Endothelial cell (in vitro differentiated cells): ENCODE measurements around the gene XK. TPM values are rescaled to one million over a fixed set of nuclear protein-coding genes. Genes with fewer than 3 reads are reported as not detected.
"Not testable (repeated sequence)": the region's sequence is repeated elsewhere in the genome, so short reads cannot be mapped to it uniquely, and the experiment has no call there.

ENCODE experiments used
- DNase-seq: peaks from one replicate; pipeline ENCODE4 v3.0.0; 2021; ENCODE audit warnings: low spot score
- H3K27ac Mint-ChIP-seq: one replicate; pipeline ENCODE4 v1.8.0; 2021; ENCODE audit warnings: mixed read lengths, inconsistent platforms; ENCODE audit not compliant: unreplicated experiment
- H3K27me3 Mint-ChIP-seq: one replicate; pipeline ENCODE4 v1.8.0; 2021; ENCODE audit warnings: mild to moderate bottlenecking, moderate library complexity, mixed read lengths, inconsistent platforms; ENCODE audit not compliant: unreplicated experiment
- H3K36me3 Mint-ChIP-seq: one replicate; pipeline ENCODE4 v1.8.0; 2021; ENCODE audit warnings: mild to moderate bottlenecking, low read depth, mixed read lengths, inconsistent platforms; ENCODE audit not compliant: unreplicated experiment
- H3K4me1 Mint-ChIP-seq: one replicate; pipeline ENCODE4 v1.8.0; 2021; ENCODE audit warnings: mild to moderate bottlenecking, mixed read lengths, inconsistent platforms; ENCODE audit not compliant: unreplicated experiment
- H3K4me3 Mint-ChIP-seq: one replicate; pipeline ENCODE4 v1.8.0; 2021; ENCODE audit warnings: mild to moderate bottlenecking, mixed read lengths, inconsistent platforms; ENCODE audit not compliant: unreplicated experiment
- H3K9me3 Mint-ChIP-seq: one replicate; pipeline ENCODE4 v1.8.0; 2021; ENCODE audit warnings: mixed read lengths, inconsistent platforms; ENCODE audit not compliant: unreplicated experiment
- CTCF ChIP-seq: fragments of 200-600 bp; sonication (generic); IDR thresholded peaks from one replicate; pipeline ENCODE4 v1.5.0; 2021; ENCODE audit warnings: antibody characterized with exemption; ENCODE audit not compliant: unreplicated experiment
- total RNA-seq: library from RNA; stranded (reverse); fragmentation: NEBNext Ultra II Directional; extraction: Animal tissue kit (Norgen Biotek cat#: 25700); gene quantifications from one replicate; pipeline ENCODE4 v1.2.1, GENCODE V29; 2021; ENCODE audit not compliant: unreplicated experiment

XK gene
- total RNA-seq, 1 donor from 2014 or later: 0.31 TPM

DNA sequence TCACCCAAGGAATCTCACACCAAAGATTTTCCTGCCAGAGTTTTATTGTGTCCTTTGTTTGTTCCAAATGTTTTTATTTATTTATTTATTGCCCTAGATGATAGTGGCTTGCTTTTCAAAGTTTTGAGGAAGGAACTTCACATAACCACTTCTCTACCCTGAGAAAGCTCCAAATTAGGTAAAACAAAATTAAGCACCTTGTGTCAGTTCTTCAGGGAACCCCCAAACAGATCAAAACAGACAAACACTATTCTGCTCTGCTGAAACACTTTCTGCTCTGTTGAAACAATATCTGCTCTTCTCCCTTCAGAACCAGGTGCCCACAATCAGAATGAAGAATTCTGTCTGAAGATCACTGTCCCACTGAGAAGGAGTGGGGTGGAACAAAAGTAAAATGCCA is 77.8 kb downstream of the XK start:
- no peaks in the 10 kb centered on the region for H3K4me1 Mint-ChIP-seq
- no peak overlapping the region for H3K4me3 Mint-ChIP-seq
- no peak for DNase-seq
- H3K9me3 Mint-ChIP-seq: no peaks in the 10 kb centered on the region
- peaks cover 1% of the 10 kb centered on the region for H3K27me3 Mint-ChIP-seq
- H3K27ac Mint-ChIP-seq: no peak overlapping the region
- no peak for TF ChIP-seq CTCF
- H3K36me3 Mint-ChIP-seq: no peaks in the 10 kb centered on the region

GRCh38 chrX:37765507-37765906 is 79.9 kb downstream of the XK start:
- H3K4me1 Mint-ChIP-seq: no peaks in the 10 kb centered on the region
- H3K9me3 Mint-ChIP-seq: no peaks in the 10 kb centered on the region
- DNase-seq: no peak
- peaks cover 1% of the 10 kb centered on the region for H3K27me3 Mint-ChIP-seq
- no peak overlapping the region for H3K27ac Mint-ChIP-seq
- TF ChIP-seq CTCF: no peak
- no peak overlapping the region for H3K4me3 Mint-ChIP-seq
- H3K36me3 Mint-ChIP-seq: no peaks in the 10 kb centered on the region

- Mint-ChIP-seq H3K4me3 (no peak overlapping the region), H3K4me1 (no peaks in the 10 kb centered on the region), H3K27me3 (peaks cover 1% of the 10 kb centered on the region), H3K9me3 (no peaks in the 10 kb centered on the region), H3K27ac (no peak overlapping the region), H3K36me3 (no peaks in the 10 kb centered on the region)
- no peak for DNase-seq
- TF ChIP-seq CTCF: no peak
Measured at GRCh38 chrX:37767430-37767829, 81.8 kb downstream of the XK start.

GRCh38 chrX:37768866-37769265 is 83.3 kb downstream of the XK start:
- not testable (repeated sequence) for H3K9me3 Mint-ChIP-seq, DNase-seq, H3K4me3 Mint-ChIP-seq, H3K36me3 Mint-ChIP-seq, H3K4me1 Mint-ChIP-seq, H3K27me3 Mint-ChIP-seq, H3K27ac Mint-ChIP-seq

DNA sequence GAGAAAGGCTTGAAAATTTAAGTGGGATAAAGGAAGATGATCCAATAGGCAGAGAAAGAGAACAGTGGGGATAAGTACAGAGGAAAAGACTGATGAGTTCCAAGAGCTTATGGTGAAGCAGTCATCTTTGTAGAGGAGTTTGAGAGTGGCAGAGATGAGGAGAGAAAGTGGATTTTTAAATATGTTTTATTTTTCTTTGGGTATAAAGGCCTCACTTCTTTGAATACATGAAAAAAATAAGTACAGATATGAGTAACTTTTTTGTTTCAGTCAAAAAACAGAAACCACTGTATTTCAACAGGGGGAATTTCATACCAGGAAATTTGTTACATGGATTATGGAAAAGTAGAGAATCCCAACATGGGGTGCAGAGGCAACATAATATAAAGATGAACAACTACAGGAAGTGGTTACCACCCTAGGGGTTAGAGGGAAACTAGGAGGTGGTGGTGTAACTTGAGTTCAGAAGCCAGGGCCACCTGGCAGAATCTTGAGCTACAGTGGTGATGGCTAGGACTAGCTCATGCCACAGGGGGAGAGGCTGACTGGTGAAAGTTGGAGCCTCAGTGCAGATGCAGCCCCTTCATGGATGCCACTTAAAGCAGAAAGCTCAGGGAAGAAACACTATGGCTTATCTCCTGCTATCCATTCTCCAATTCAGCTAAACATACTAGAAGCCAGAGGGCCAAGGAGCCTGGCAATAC is 90.8 kb downstream of the XK start:
- no peaks in the 10 kb centered on the region for H3K4me1 Mint-ChIP-seq
- no peak overlapping the region for H3K27ac Mint-ChIP-seq
- no peak for DNase-seq
- H3K9me3 Mint-ChIP-seq: no peaks in the 10 kb centered on the region
- no peak overlapping the region for H3K4me3 Mint-ChIP-seq
- TF ChIP-seq CTCF: no peak
- no peaks in the 10 kb centered on the region for H3K27me3 Mint-ChIP-seq
- no peaks in the 10 kb centered on the region for H3K36me3 Mint-ChIP-seq
